Ovary (tissue), 9 donors: ENCODE measurements around the gene TBC1D8B. TPM values are rescaled to one million over a fixed set of nuclear protein-coding genes. Genes with fewer than 3 reads are reported as not detected.

Source experiments
- DNase-seq, 5 donors: peaks; one replicate each; pipeline ENCODE4 v3.0.0-alpha.2; 2019 to 2020
- H3K27ac ChIP-seq, 2 donors: fragments of 200-600 bp; one replicate each; pipeline versions ENCODE4 v1.5.1 to v1.8.0; 2019 to 2022
- H3K27me3 ChIP-seq: fragments of 200-600 bp; one replicate; pipeline ENCODE4 v1.8.0; 2022
- H3K36me3 ChIP-seq: fragments of 200-600 bp; sonication (generic); one replicate; pipeline ENCODE4 v1.5.1; 2019
- H3K4me1 ChIP-seq: one replicate; pipeline ENCODE4 v1.8.1; 2013; ENCODE audit warnings: mild to moderate bottlenecking, moderate library complexity; ENCODE audit not compliant: insufficient read depth
- H3K4me3 ChIP-seq: fragments of 200-600 bp; sonication (generic); one replicate; pipeline ENCODE4 v1.5.1; 2017
- H3K9me3 ChIP-seq, 2 donors: fragments of 200-600 bp in 1 of 2; sonication (generic) in 1 of 2; one replicate each; pipeline versions ENCODE4 v1.5.1 to v1.8.1; 2013 to 2019; ENCODE audit warnings: mild to moderate bottlenecking in 1 of 2, moderate library complexity in 1 of 2
- EP300 ChIP-seq: sonication (generic); formaldehyde crosslinking; IDR thresholded peaks from one replicate; pipeline ENCODE4 v1.6.1; 2017; ENCODE audit warnings: antibody characterized with exemption
- POLR2A ChIP-seq: fragments of 450-650 bp; IDR thresholded peaks from one replicate; pipeline ENCODE4 v1.6.1; 2017; ENCODE audit warnings: antibody characterized with exemption, mild to moderate bottlenecking, moderate library complexity
- WGBS, 3 donors: extraction: QIAGEN DNeasy Blood & Tissue Kit in 1 of 3; methylation state at CpG; one replicate each; pipeline versions ENCODE4 v1.1.5 to v1.1.7; 2013 to 2017; 5-methylcytosine and 5-hydroxymethylcytosine counted together
- intact Hi-C, 4 donors: fragments of 100-400 bp; cut with DNase I; formaldehyde crosslinking; loops; one replicate each; pipeline versions ENCODE4 v1.11.0 to v1.15.1; 2022 to 2023
- polyA plus RNA-seq, 2 donors: library from polyadenylated mRNA; stranded (reverse); fragments of 200-250 nt in 1 of 2; fragments of 350-450 nt in 1 of 2; fragmentation: Illumina TruSeq in 1 of 2; extraction: RNeasy Lipid Tissue Mini Kit (QIAGEN cat#74804) in 1 of 2; gene quantifications; one replicate each; pipeline ENCODE4 v1.2.3, GENCODE V29; 2013 to 2014
- total RNA-seq, 7 donors: library from RNA; depleted of rRNA in 2 of 7; stranded (reverse); fragments of >200 nt in 2 of 7; fragmentation: NEBNext Ultra II Directional in 3 of 7; extraction: Animal tissue kit (Norgen Biotek cat#: 25700) in 3 of 7; gene quantifications; one replicate each; pipeline versions ENCODE4 v1.1.0 to v1.2.4, GENCODE V29; 2016 to 2023
- TF ChIP-seq, protein P1 (sequence below), 3 donors: fragments of 450-650 bp in 2 of 3; fragments of 200-600 bp in 1 of 3; IDR thresholded peaks; one replicate each; pipeline versions ENCODE4 v1.5.1 to v1.8.0; 2016 to 2022; ENCODE audit warnings: antibody characterized with exemption in 3 of 3, mild to moderate bottlenecking in 1 of 3
- donor health status: DM: no; HTN: no; CAD: no; lungs with moderate emphysema.
- donor health status: DM: no; HTN: no; CAD: no.
- donor health status: Bipolar disorder and iron deficiency.
- donor health status: DM: yes; HTN: yes; CAD: no.
- donor health status: DM: no; HTN: no; CAD: no.
- donor health status: DM: yes; HTN: yes; CAD: no.

TBC1D8B gene
- total and polyA plus RNA-seq, 9 donors: 2.3 to 10.4 (median 7.1) TPM

DNA sequence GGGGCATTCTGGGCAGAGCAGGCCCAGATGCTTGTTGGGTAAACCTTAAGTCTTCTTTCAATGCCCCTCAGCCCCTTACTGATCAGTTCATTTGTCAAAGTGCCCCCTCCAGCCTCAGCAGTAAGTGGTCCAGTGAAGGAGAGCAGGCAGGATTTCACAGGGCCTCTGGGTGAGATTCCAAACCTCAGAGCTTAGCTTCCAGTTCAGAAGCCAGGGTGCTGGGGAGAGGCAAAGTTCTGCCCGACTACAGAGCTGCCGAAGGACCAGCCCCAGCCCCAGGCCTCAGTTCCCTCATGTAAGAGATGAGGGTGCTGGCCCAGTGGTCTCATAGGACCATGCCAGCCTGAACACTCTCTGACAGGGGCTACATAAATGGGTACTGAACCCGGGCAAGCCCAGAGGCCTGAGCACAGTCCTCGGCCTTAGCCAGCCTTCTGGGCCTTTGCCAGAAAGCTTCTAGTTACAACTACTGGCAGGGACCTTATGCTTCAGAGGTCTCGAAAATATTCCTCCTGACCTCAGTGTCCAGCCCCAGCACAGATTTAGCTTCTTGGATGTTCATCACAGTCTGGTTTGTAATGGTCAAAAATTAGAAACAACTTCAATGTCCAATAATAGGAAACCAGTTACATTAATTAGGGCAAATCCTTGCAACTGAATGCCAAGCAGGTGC is 101.5 kb downstream of the TBC1D8B start:
- Histone ChIP-seq H3K9me3 (no peaks in the 10 kb centered on the region), H3K4me3 (no peak overlapping the region), H3K4me1 (no peaks in the 10 kb centered on the region), H3K27ac (no peak overlapping the region), H3K36me3 (no peaks in the 10 kb centered on the region), H3K27me3 (no peaks in the 10 kb centered on the region)
- intact Hi-C loops: no loop called here
- 68 to 77% (median 74%) methylated on average over 5 of the region's 5 CpGs for WGBS, 3 donors
- no peak for DNase-seq
- TF ChIP-seq EP300: no peak
- TF ChIP-seq POLR2A: no peak
- TF ChIP-seq, protein P1, sequence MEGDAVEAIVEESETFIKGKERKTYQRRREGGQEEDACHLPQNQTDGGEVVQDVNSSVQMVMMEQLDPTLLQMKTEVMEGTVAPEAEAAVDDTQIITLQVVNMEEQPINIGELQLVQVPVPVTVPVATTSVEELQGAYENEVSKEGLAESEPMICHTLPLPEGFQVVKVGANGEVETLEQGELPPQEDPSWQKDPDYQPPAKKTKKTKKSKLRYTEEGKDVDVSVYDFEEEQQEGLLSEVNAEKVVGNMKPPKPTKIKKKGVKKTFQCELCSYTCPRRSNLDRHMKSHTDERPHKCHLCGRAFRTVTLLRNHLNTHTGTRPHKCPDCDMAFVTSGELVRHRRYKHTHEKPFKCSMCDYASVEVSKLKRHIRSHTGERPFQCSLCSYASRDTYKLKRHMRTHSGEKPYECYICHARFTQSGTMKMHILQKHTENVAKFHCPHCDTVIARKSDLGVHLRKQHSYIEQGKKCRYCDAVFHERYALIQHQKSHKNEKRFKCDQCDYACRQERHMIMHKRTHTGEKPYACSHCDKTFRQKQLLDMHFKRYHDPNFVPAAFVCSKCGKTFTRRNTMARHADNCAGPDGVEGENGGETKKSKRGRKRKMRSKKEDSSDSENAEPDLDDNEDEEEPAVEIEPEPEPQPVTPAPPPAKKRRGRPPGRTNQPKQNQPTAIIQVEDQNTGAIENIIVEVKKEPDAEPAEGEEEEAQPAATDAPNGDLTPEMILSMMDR (IDR thresholded peaks at IDR 0.05): no peak

DNA sequence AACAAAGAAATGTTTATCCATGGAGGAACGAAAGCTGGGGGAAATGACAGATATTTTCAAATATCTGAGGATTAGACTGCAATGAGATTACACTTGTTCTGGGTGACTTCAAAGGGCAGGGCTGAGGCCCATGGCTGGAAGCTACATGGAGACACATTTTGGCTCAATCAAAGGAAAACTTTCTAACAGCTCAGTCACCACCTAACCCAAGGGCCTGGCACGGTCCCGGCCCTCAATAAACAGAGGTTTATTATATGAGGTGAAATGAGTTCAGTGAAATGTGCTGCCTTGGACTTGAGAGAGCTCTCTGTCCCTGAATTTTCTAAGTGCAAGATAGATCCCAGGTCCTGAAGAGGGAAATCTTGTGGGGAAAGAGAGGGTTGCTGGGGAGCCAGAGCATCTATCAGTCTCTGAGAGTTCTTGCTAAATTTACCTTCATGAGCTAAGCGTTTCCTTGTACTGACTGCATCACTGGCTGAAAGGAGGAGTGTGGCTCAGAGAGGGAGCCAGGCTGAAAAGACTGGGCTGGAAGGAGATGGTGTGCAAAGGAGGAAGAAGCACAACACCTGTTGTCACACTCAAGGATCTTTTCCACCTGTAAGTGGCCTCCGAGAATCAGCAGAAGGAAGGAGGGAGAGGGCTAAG is 102.7 kb downstream of the TBC1D8B start:
- no peak overlapping the region for H3K27ac ChIP-seq
- no peak for DNase-seq
- H3K9me3 ChIP-seq: no peaks in the 10 kb centered on the region
- H3K36me3 ChIP-seq: no peaks in the 10 kb centered on the region
- no peaks in the 10 kb centered on the region for H3K27me3 ChIP-seq
- H3K4me3 ChIP-seq: no peak overlapping the region
- WGBS, 3 donors: 71 to 77% (median 75%) methylated on average over 5 of the region's 5 CpGs
- no peak for TF ChIP-seq POLR2A
- TF ChIP-seq, protein P1 (IDR thresholded peaks at IDR 0.05): no peak
- no peak for TF ChIP-seq EP300
- intact Hi-C loops: no loop called here
- H3K4me1 ChIP-seq: no peaks in the 10 kb centered on the region

DNA sequence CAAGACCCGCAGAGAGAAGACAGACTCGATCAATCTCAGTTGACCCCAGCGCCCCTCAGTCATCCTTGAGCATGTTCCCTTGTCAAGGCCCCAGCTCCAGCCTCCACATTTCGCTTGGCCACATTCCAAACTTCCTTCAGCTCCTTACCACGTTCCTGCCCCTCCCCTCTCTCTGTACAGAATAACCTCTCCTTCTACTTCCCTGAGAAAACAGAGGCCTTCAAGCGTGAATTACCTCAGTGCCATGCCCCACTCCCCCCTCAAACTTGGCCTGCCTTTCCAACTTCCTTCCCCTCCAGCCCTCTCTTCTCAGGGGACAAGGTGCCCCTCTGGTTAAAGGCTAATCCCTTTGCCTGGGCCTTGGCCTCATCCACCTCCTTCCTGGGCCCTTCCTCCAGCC is 103.9 kb downstream of the TBC1D8B start:
- DNase-seq: no peak
- intact Hi-C loops: no loop called here
- Histone ChIP-seq H3K4me3 (no peak overlapping the region), H3K36me3 (no peaks in the 10 kb centered on the region), H3K9me3 (no peaks in the 10 kb centered on the region), H3K4me1 (no peaks in the 10 kb centered on the region), H3K27ac (no peak overlapping the region), H3K27me3 (no peaks in the 10 kb centered on the region)
- no peak for TF ChIP-seq EP300
- no peak for TF ChIP-seq POLR2A
- TF ChIP-seq, protein P1 (IDR thresholded peaks at IDR 0.05): no peak
- 42 to 50% (median 45%) methylated on average over 6 of the region's 6 CpGs for WGBS, 3 donors

DNA sequence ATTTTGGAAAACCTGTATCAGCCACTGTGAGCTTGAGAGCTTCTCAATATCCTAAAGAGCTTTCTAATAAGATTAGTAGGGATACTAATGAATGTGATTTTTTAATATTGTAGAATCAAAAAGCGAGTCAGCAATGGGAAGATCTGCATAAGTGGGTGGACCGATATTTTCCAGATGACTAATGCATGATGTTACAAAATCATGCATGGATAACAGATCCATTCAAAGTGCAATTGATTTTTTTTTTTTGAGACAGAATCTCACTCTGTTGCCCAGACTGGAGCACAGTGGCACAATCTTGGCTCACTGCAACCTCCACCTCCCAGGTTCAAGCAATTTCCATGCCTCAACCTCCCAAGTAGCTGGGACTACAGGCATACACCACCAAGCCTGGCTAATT is 110.4 kb downstream of the TBC1D8B start:
- no peaks in the 10 kb centered on the region for H3K4me1 ChIP-seq
- H3K27ac ChIP-seq: no peak overlapping the region
- intact Hi-C loops: loop anchor here in 1 of 4 donors (5.0 kb wide), 1 partner anchor 1526 kb away; no protein-coding TSS in a partner anchor
- no peaks in the 10 kb centered on the region for H3K36me3 ChIP-seq
- no peak for DNase-seq
- H3K27me3 ChIP-seq: no peaks in the 10 kb centered on the region
- TF ChIP-seq, protein P1 (IDR thresholded peaks at IDR 0.05): no peak
- TF ChIP-seq POLR2A (no peak), EP300 (no peak)
- no peak overlapping the region for H3K4me3 ChIP-seq
- no peaks in the 10 kb centered on the region for H3K9me3 ChIP-seq
- WGBS, 3 donors: 61 to 64% (median 61%) methylated on average over 2 of the region's 2 CpGs
